Astrocyte (in vitro differentiated cells and primary cell): Measurements from ENCODE around the gene NUAK1.

ENCODE experiments used
- EZH2 ChIP-seq: IDR thresholded peaks from 2 replicates; pipeline ENCODE4 v1.6.1; 2012; ENCODE audit warnings: mild to moderate bottlenecking, low read length, inconsistent platforms; ENCODE audit not compliant: insufficient read depth
- TF ChIP-seq, protein P1 (sequence below): IDR thresholded peaks from 2 replicates; pipeline ENCODE4 v1.5.1; 2011; ENCODE audit warnings: low read depth, mild to moderate bottlenecking, inconsistent platforms, low read length, moderate library complexity; ENCODE audit not compliant: insufficient read depth

GRCh38 chr12:106160915-106161314, 22.2 kb upstream of the NUAK1 start:
- TF ChIP-seq, protein P1, sequence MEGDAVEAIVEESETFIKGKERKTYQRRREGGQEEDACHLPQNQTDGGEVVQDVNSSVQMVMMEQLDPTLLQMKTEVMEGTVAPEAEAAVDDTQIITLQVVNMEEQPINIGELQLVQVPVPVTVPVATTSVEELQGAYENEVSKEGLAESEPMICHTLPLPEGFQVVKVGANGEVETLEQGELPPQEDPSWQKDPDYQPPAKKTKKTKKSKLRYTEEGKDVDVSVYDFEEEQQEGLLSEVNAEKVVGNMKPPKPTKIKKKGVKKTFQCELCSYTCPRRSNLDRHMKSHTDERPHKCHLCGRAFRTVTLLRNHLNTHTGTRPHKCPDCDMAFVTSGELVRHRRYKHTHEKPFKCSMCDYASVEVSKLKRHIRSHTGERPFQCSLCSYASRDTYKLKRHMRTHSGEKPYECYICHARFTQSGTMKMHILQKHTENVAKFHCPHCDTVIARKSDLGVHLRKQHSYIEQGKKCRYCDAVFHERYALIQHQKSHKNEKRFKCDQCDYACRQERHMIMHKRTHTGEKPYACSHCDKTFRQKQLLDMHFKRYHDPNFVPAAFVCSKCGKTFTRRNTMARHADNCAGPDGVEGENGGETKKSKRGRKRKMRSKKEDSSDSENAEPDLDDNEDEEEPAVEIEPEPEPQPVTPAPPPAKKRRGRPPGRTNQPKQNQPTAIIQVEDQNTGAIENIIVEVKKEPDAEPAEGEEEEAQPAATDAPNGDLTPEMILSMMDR: no peak
- TF ChIP-seq EZH2: no peak
